ENCODE data around the gene GPX2.
"Not testable (repeated sequence)": the region's sequence is repeated elsewhere in the genome, so short reads cannot be mapped to it uniquely, and the experiment has no call there.

GPX2 gene

DNA sequence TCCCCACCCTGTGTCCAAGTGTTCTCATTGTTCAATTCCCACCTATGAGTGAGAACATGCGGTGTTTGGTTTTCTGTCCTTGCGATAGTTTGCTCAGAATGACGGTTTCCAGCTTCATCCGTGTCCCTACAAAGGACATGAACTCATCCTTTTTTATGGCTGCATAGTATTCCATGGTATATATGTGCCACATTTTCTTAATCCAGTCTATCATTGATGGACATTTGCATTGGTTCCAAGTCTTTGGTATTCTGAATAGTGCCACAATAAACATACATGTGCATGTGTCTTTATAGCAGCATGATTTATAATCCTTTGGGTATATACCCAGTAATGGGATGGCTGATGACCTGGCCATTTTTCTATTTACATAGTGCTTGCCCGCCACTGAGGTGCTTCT lies 29.1 kb downstream of the GPX2 start:
- not testable (repeated sequence) for DNase-seq

DNA sequence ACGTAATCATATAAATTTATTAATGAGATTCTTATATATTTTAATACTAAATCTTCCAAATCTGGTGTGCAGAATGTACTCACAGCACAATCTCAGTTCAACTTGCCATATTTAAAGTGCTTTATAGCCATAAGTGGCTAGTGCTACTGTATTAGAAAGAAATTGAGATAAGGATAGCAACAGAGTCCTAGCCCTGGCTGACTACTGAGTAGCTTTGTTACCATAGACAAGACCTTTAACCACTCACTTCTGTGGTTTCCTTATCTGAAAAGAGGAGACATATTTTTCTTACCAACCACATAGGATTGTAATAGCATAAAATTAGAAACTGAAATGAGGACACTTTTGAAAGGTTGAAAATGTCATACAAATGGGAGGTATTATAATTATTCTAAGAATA lies 30.3 kb downstream of the GPX2 start:
- DNase-seq, result no peak

DNA sequence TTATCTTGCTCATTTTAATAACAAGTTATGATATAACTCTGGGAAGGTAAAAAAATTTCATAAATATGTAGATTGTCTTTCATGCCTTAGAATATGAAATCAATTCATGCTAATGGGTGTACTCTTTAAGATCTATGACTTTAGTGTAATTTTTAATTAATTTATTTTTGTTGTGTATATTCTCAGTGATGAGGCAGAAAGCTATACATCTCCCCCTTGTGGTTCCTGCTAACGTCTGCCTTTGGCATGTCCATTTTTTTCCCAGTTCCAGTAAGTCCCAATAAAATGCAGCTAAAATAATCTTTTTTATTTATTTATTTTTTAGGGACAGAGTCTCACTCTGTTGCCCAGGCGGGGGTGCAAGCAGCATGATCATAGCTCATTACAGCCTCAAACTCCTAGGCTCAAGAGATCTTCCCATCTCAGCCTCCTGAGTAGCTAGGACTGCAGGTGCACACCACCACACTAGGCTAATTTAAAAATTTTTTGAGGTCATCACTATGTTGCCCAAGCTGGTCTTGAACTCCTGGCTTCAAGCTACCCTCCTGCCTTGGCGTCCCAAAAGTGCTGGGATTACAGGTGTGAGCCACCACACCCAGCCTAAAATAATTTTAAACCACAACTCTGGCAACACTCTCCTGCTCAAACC lies 31.6 kb downstream of the GPX2 start:
- no peak for DNase-seq

DNA sequence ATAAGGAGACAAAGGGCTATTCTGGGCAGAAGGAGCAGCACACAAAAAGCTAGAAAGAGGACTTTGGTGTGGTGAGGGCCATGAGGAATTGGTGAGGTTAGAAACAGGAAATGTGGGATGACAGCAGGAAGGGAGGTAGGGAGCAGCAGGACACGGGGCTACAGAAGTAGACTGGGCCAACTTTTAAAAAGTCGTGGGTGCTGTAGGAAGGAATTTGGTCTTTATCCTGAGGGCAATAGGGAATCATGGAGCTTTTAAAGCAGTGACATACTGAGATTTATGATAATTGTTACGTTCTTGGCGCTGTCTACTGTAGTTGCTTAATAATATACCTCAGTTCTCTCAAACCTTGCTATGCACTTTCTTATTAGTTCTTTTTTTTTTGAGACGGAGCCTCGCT lies 36.5 kb downstream of the GPX2 start:
- DNase-seq, result no peak

DNA sequence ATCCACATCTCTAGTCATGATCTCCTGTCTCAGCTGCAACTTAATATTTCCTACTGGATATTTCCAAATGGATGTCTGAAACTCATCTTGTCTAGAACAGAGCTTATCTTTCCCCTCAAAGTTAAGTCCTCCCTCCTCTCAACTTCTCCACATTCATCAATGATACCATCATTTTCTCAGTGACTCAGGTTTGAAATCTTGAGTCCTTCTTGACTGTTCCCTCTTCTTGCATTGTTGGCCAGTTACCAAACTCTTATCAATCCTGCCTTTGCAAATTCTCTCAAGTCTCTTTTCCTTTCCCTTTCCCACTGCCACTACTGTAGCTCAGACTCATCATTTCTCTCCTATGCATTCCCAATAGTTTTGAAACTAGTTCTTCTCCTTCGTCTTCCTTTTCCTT lies 42.6 kb downstream of the GPX2 start:
- no peak for DNase-seq

DNA sequence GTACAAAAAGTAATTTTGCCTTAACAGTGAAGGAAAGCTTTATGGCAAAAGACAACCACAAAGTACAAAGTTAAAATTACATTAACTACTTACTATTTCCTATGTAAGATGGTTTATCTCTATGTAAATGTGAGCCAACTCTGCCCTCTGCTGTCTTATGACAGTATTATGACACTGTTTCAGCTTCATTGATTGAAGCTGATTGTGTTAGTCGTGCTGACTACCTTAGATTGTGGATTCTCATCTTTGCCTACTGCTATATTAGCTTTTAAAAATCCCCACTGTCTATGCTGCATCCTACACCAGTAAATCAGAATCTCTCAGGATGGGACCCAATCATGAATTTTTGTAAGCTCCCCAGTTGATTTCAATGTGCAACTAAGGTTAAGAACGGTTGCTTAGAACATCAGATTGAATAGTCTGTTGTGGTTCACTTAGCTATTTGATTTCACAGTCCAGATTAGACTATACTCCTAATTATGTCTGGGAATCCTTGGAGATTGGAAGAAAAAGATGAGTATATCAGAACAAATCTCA lies 50.6 kb downstream of the GPX2 start:
- DNase-seq, result peak; percentile 8

DNA sequence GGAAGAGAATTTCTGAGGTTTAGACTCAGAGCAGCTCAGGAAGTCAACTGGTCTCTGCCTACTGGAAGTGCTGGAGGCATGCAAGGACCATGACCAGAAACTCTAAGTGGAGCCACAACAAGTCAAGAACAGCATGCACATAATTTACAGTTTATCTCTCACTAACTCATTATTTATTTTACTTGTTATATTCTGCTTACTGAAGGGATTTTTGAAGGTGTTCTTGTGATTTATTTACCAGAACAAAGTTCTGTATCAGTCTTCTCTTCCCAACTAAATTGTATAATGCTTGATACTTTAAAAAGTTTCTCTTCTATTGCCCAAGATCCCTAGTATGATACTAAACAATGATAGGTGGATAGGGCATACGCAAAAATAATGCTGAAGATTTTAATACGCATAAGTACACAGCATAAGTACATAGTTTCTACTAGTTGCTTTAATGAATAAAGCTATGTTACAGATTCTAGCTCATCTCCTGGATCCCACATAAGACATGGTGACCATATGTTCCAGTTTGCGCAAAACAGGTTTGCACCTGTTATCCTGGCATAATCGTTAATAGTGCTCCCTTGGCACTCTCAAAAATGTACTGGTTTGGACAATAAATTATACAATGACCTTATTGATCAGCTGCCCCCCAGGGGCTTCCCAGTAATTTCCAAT lies 51.2 kb downstream of the GPX2 start:
- no peak for DNase-seq

DNA sequence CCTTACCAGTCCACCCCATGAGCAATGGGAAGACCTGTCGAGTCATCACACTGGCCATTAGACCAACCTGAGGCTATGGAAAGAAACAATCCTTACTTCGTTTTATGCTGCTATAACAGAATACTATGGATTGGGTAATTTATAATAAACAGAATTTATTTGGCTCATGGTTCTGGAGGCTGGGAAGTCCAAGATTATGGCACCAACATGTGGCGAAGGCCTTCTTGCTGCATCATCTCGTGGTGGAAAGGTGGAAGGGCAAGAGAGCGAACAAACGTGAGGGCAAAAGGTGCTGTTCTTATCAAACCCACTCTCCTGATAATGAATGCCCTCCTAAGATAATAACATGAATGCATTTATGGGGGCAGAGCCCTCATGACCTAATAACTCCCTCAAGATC lies 53.2 kb downstream of the GPX2 start:
- DNase-seq, result no peak

All from right kidney (tissue), 1 donor.